ENCODE results near the gene SPA17. TPM values are rescaled to one million over a fixed set of nuclear protein-coding genes. Genes with fewer than 3 reads are reported as not detected.

The SPA17 gene
- total and polyA plus RNA-seq, 5 donors: 2.3 to 7.9 (median 3.1) TPM

DNA sequence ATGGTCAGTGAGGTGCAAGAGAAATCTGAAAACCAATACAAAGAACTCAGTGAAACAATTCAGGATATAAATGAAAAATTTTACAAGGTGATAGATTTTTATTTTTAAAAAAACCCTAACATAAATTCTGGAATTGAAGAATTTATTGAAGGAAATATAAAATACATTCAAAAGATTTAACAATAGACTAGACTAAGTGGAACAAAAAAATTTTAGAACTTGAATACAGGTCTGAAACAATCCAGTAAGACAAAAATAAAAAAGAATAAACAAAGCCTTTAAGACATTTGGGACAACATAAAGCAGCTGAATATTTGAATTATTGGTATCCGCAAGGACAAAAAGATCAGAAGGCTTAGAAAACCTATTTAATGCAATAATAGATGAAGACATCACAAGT, 8.7 kb downstream of the SPA17 start:
- no peak for DNase-seq
- Histone ChIP-seq H3K9me3 (ENCODE audit: control insufficient read depth, low read length) (no peaks in the 10 kb centered on the region), H3K4me3 (ENCODE audit: low read length) (no peak overlapping the region), H3K27me3 (ENCODE audit: control insufficient read depth, insufficient read depth) (no peaks in the 10 kb centered on the region), H3K27ac (ENCODE audit: low read length) (no peak overlapping the region), H3K4me1 (ENCODE audit: control insufficient read depth, insufficient read depth, low read length) (no peaks in the 10 kb centered on the region)
- intact Hi-C loops (cut with DNase I): no loop called here
- WGBS: 96% methylated on average over 1 of the region's 1 CpG
- ATAC-seq: no peak

DNA sequence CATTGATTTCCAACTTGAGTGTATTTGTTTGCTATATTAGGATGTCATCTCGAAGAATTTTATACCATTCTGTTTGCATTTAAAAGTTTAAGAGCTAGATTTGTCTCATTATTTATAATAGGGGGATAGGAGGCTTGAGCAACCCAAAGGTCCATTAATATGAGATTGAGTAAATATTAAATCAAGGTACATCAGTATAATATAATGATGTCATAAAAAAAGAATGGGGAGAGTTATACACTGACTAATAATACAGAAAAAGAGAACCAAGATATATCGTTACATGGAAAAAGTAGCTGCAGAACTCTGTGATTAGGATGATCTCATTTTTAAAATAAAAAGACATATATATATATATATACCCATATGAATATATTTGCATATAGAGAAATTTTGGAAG, 19.4 kb downstream of the SPA17 start:
- ATAC-seq: no peak
- 95% methylated on average over 2 of the region's 2 CpGs for WGBS

DNA sequence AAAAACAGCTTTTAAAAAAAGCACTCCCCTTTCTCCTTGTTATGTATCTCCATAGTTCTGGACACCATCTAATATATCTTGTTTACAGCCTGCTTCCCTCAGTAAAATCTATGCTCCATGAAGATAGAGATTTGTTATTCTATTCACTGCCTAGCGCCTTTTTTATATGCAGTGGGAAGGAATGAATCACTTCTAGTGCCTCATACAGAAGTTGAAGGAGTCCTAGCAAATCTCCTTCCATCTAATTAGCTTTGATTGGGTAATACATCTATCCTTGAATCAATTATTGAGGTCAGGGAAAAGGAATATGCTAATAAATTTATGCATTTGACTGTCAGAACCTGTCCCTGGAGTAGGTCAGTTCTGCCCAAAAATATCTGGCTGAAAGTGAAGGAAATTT, 25.8 kb downstream of the SPA17 start:
- no peaks in the 10 kb centered on the region for H3K27me3 ChIP-seq (ENCODE audit: control insufficient read depth, insufficient read depth)
- no peak overlapping the region for H3K27ac ChIP-seq (ENCODE audit: low read length)
- intact Hi-C loops (cut with DNase I): no loop called here
- WGBS: 81% methylated on average over 1 of the region's 1 CpG
- H3K4me1 ChIP-seq (ENCODE audit: control insufficient read depth, insufficient read depth, low read length): no peaks in the 10 kb centered on the region
- H3K4me3 ChIP-seq (ENCODE audit: low read length): no peak overlapping the region
- DNase-seq (no peak), ATAC-seq (no peak)
- no peaks in the 10 kb centered on the region for H3K9me3 ChIP-seq (ENCODE audit: control insufficient read depth, low read length)

More for the DNA sequence above, 19.4 kb downstream of the SPA17 start:
- H3K4me3 ChIP-seq (ENCODE audit: low read length): no peak overlapping the region
- no peak for DNase-seq
- H3K27me3 ChIP-seq (ENCODE audit: control insufficient read depth, insufficient read depth): no peaks in the 10 kb centered on the region
- H3K4me1 ChIP-seq (ENCODE audit: control insufficient read depth, insufficient read depth, low read length): no peaks in the 10 kb centered on the region
- no peak overlapping the region for H3K27ac ChIP-seq (ENCODE audit: low read length)
- no peaks in the 10 kb centered on the region for H3K9me3 ChIP-seq (ENCODE audit: control insufficient read depth, low read length)
- intact Hi-C loops (cut with DNase I): no loop called here

DNA sequence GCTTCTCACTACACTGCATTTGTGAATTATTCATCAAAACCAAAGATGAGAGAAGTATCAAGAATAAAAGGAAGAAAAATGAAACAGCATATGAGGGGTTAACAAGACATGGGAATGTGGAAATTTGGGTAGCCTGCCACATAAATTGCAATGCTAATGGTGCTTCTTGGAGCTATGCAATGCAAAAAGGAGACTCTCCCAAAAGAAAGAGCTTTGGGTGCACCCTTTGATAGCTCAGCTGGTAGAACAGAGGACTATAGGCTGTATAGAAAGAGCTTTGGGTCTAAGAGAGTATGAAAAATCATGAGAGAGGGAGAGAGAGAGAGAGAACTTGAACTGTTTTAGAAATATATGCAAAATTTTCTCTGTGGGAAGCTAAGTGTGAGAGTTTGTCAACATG, 26.3 kb downstream of the SPA17 start:
- intact Hi-C loops (cut with DNase I): no loop called here
- H3K27ac ChIP-seq (ENCODE audit: low read length): no peak overlapping the region
- H3K27me3 ChIP-seq (ENCODE audit: control insufficient read depth, insufficient read depth): no peaks in the 10 kb centered on the region
- no peak for DNase-seq
- no peak for ATAC-seq
- no peak overlapping the region for H3K4me3 ChIP-seq (ENCODE audit: low read length)
- no peaks in the 10 kb centered on the region for H3K4me1 ChIP-seq (ENCODE audit: control insufficient read depth, insufficient read depth, low read length)
- H3K9me3 ChIP-seq (ENCODE audit: control insufficient read depth, low read length): no peaks in the 10 kb centered on the region

DNA sequence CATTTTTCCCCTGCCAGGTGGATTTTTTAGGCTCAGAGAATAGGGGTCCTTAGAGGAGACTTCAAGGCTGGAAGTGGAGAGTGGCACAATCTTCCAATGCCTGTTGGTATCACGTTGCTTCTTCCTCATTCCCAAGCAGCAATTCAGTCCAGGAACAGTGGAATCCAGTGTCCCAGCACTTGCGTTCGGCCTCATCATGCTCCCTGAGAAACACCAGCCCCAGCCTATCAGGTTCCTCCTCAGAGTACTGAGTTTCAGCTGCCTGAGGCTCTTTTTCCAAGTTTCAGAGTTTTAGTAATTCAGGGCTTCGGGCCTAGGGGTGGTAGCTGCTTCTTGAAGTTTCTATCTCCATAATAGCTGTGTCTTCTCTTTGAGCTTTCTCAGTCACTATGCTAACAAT, 34.1 kb downstream of the SPA17 start:
- 92% methylated on average over 4 of the region's 4 CpGs for WGBS
- no peaks in the 10 kb centered on the region for H3K9me3 ChIP-seq (ENCODE audit: control insufficient read depth, low read length)
- no peaks in the 10 kb centered on the region for H3K27me3 ChIP-seq (ENCODE audit: control insufficient read depth, insufficient read depth)
- intact Hi-C loops (cut with DNase I): no loop called here
- no peaks in the 10 kb centered on the region for H3K4me1 ChIP-seq (ENCODE audit: control insufficient read depth, insufficient read depth, low read length)
- no peak overlapping the region for H3K27ac ChIP-seq (ENCODE audit: low read length)
- ATAC-seq (no peak), DNase-seq (no peak)
- no peak overlapping the region for H3K4me3 ChIP-seq (ENCODE audit: low read length)

DNA sequence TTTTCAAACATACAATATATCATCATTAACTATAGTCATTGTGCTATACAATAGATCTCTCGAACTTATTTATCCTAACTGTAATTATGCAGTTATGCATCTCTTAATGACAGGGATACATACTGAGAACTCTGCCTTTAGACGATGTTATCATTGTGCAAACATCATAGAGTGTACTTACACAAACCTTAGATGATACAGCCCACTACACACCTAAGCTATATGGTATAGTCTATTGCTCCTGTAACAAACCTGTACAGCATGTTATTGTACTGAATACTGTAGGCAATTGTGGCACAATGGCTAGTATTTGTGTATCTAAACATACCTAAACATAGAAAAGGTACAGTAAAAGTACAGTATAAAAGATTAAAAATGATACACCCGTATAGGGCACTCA, 38.7 kb downstream of the SPA17 start:
- WGBS: 74% methylated on average over 3 of the region's 3 CpGs
- ATAC-seq: no peak

DNA sequence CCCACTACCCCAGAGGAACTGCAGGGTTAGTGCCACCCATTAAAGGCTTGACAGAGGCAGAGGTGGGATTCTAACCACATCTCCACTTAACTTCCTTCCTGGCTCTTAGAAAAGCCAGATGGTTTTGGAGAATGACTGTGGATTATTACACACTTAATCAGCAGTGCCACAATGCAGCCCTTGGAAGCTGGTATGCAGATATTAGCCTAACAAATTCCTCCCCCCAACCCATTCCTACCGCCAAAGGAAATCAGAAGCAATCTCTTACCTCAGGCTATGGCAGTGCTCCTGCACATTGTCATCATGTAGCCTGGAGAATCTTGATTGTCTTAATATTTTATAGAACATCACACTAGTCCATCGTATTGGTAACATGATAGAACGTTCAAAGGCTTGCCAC, 42.9 kb downstream of the SPA17 start:
- H3K27me3 ChIP-seq (ENCODE audit: control insufficient read depth, insufficient read depth): no peaks in the 10 kb centered on the region
- WGBS: 57% methylated on average over 3 of the region's 3 CpGs
- intact Hi-C loops (cut with DNase I): no loop called here

More for the DNA sequence above, 38.7 kb downstream of the SPA17 start:
- Histone ChIP-seq H3K9me3 (ENCODE audit: control insufficient read depth, low read length) (no peaks in the 10 kb centered on the region), H3K27ac (ENCODE audit: low read length) (no peak overlapping the region), H3K4me1 (ENCODE audit: control insufficient read depth, insufficient read depth, low read length) (no peaks in the 10 kb centered on the region), H3K4me3 (ENCODE audit: low read length) (no peak overlapping the region), H3K27me3 (ENCODE audit: control insufficient read depth, insufficient read depth) (no peaks in the 10 kb centered on the region)
- DNase-seq: no peak
- intact Hi-C loops (cut with DNase I): no loop called here

DNA sequence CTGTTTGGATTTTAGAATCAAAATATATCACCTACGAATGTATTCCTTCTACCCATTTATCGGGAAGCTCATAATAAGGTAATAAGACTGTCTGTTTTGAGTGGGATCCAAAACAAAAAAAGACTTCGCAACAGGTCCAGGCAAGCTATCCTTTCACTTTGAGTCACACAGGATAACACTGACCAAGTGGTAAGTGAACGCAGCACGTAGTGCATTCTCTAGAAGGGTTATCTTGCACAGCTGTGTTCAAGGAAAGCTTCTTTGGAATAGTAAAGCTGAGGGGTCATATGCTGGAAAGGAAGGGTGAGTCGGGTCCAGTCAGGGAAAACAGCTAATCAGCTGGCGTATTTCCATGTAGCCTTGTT, 43.7 kb downstream of the SPA17 start:
- Histone ChIP-seq H3K27ac (ENCODE audit: low read length) (peak overlapping the region; percentile 44), H3K9me3 (ENCODE audit: control insufficient read depth, low read length) (no peaks in the 10 kb centered on the region), H3K4me1 (ENCODE audit: control insufficient read depth, insufficient read depth, low read length) (no peaks in the 10 kb centered on the region), H3K27me3 (ENCODE audit: control insufficient read depth, insufficient read depth) (no peaks in the 10 kb centered on the region), H3K4me3 (ENCODE audit: low read length) (peak overlapping the region; percentile 19)
- no peak for DNase-seq
- intact Hi-C loops (cut with DNase I): no loop called here
- 23% methylated on average over 7 of the region's 7 CpGs for WGBS
- peak; percentile 67 to 91 for ATAC-seq

More for the DNA sequence above, 42.9 kb downstream of the SPA17 start:
- Histone ChIP-seq H3K9me3 (ENCODE audit: control insufficient read depth, low read length) (no peaks in the 10 kb centered on the region), H3K4me3 (ENCODE audit: low read length) (no peak overlapping the region), H3K27ac (ENCODE audit: low read length) (no peak overlapping the region), H3K4me1 (ENCODE audit: control insufficient read depth, insufficient read depth, low read length) (no peaks in the 10 kb centered on the region)
- DNase-seq: no peak
- ATAC-seq: no peak

DNA sequence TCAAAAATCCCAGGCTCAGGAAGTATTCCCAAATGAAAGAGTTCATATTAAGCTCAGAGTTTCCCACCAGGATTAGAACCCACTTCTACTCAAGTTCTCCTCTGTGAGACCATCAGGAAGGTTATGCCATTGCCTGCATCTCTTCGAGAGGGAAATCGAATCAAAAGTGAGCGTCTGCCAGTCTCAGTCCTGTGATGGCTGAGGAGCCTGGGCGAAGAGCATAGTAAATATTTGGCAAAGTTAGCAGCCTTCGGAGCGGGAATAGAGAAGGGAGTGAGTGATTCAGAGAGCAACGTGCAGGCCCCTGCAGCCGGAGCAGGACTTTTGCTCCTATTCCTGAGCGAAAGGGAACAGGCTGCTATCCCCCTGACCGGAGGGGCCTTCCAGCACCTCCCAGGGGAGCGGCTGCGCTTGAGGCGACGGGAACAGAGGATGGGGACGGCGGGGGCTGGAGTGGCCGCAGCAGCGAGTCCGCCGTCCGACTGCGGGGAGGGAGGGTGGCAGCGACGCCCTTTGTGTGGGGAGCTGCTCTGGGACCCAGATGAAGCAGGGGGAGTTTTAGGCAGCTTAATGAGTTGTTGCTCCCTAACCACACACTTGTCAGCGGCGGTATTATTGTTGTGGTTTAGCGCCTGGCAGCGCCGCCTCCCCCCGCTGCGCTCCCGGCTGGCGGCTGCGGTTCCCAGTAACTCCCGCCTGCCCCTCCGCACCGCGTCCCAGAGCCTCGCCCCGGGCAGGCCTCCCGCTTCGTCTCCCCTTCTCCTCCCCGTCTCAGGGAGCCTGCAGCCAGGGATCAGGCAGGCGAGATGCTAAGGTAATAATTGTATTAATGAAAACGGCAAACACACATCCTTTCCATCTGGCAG, 44.3 kb downstream of the SPA17 start:
- DNase-seq (peak; percentile 33 to 82 (median 66)), ATAC-seq (peak; percentile 56 to 71)
- no peaks in the 10 kb centered on the region for H3K27me3 ChIP-seq (ENCODE audit: control insufficient read depth, insufficient read depth)
- H3K27ac ChIP-seq (ENCODE audit: low read length): peak overlapping the region; percentile 44
- no peaks in the 10 kb centered on the region for H3K9me3 ChIP-seq (ENCODE audit: control insufficient read depth, low read length)
- peak overlapping the region; percentile 19 for H3K4me3 ChIP-seq (ENCODE audit: low read length)
- no peaks in the 10 kb centered on the region for H3K4me1 ChIP-seq (ENCODE audit: control insufficient read depth, insufficient read depth, low read length)
- WGBS: under 1% methylated on average over 45 of the region's 45 CpGs
- intact Hi-C loops (cut with DNase I): no loop called here

DNA sequence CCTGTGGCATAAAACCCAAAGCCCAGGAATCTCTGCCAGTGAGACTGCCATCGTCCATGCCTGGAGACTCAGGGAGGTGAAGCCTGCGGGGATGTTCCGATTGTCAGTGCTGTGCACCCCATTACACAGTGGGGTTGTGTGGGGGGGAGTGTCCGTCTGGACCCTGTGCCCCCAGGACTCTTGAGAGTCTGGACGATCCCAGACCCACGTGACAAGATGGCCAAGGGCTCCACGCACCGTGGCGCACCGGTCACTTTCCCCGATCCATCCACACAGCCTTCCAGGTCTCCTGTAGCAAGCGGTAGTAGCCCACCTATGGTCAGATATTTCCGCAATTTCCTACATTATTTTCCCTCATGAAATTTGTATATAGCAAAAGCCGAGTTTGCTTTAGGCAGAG, 45.1 kb downstream of the SPA17 start:
- H3K9me3 ChIP-seq (ENCODE audit: control insufficient read depth, low read length): no peaks in the 10 kb centered on the region
- no peak overlapping the region for H3K4me3 ChIP-seq (ENCODE audit: low read length)
- 48% methylated on average over 14 of the region's 14 CpGs for WGBS
- H3K27ac ChIP-seq (ENCODE audit: low read length): no peak overlapping the region
- H3K4me1 ChIP-seq (ENCODE audit: control insufficient read depth, insufficient read depth, low read length): no peaks in the 10 kb centered on the region
- intact Hi-C loops (cut with DNase I): no loop called here
- ATAC-seq (peak in 1 of 2 donors; percentile 23), DNase-seq (no peak)
- no peaks in the 10 kb centered on the region for H3K27me3 ChIP-seq (ENCODE audit: control insufficient read depth, insufficient read depth)

DNA sequence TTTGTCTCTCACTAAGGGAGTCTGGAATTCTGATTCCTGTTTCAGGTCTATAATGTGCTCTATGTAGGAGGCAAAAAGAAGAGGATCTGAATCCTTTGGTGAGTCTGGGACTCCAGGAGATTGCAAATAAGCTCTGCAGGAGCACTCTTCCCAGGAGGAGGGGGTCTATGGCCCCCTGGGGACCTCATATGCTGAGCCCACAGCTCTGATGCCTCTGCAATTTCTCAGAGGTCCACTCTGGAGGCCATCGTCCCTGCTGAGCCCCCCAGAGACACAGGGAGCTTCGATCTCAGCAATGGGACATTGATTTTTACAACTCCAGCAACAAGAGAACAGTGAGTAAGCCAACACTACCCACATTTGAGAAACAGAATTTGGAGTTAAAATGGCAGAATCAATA, 45.8 kb downstream of the SPA17 start:
- DNase-seq (no peak), ATAC-seq (no peak)
- H3K27me3 ChIP-seq (ENCODE audit: control insufficient read depth, insufficient read depth): no peaks in the 10 kb centered on the region
- no peaks in the 10 kb centered on the region for H3K9me3 ChIP-seq (ENCODE audit: control insufficient read depth, low read length)
- WGBS: 62% methylated on average over 2 of the region's 2 CpGs
- no peaks in the 10 kb centered on the region for H3K4me1 ChIP-seq (ENCODE audit: control insufficient read depth, insufficient read depth, low read length)
- H3K4me3 ChIP-seq (ENCODE audit: low read length): no peak overlapping the region
- intact Hi-C loops (cut with DNase I): no loop called here
- no peak overlapping the region for H3K27ac ChIP-seq (ENCODE audit: low read length)

DNA sequence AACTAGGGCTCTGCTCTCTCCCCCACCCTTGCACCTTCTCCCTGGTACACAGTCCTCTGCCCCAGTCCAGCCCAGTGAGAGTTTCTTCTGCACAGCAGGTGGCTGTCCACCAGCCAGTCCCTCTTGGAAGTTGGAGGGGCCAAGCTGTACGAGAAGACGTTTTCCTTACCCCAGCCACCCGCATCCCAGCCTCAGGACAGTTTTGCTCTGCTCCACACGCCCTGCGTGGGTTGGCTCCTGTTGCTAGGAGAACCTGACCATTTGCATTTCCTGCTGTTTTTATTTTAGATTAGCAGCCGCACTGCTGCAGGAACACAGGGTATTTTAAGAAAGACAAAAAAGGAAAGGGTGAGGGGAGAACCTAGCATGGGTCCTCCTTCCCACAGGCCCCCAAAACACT, 48.5 kb downstream of the SPA17 start:
- no peaks in the 10 kb centered on the region for H3K9me3 ChIP-seq (ENCODE audit: control insufficient read depth, low read length)
- no peak overlapping the region for H3K4me3 ChIP-seq (ENCODE audit: low read length)
- no peak for ATAC-seq
- DNase-seq: peak in 1 of 3 donors; percentile 47
- 34% methylated on average over 6 of the region's 6 CpGs for WGBS
- H3K27ac ChIP-seq (ENCODE audit: low read length): no peak overlapping the region
- peaks cover 5% of the 10 kb centered on the region for H3K4me1 ChIP-seq (ENCODE audit: control insufficient read depth, insufficient read depth, low read length)
- no peaks in the 10 kb centered on the region for H3K27me3 ChIP-seq (ENCODE audit: control insufficient read depth, insufficient read depth)
- intact Hi-C loops (cut with DNase I): no loop called here

Measured in right cardiac atrium (tissue), 5 donors.